HG03159 (cell line): ENCODE results near the gene TFF3.

Source experiments
- ATAC-seq: cut with Tn5 transposase; IDR thresholded peaks from one replicate; pipeline ENCODE4 v1.9.1; 2021; ENCODE audit warnings: mild to moderate bottlenecking, moderate library complexity; ENCODE audit not compliant: unreplicated experiment

TFF3 gene

DNA sequence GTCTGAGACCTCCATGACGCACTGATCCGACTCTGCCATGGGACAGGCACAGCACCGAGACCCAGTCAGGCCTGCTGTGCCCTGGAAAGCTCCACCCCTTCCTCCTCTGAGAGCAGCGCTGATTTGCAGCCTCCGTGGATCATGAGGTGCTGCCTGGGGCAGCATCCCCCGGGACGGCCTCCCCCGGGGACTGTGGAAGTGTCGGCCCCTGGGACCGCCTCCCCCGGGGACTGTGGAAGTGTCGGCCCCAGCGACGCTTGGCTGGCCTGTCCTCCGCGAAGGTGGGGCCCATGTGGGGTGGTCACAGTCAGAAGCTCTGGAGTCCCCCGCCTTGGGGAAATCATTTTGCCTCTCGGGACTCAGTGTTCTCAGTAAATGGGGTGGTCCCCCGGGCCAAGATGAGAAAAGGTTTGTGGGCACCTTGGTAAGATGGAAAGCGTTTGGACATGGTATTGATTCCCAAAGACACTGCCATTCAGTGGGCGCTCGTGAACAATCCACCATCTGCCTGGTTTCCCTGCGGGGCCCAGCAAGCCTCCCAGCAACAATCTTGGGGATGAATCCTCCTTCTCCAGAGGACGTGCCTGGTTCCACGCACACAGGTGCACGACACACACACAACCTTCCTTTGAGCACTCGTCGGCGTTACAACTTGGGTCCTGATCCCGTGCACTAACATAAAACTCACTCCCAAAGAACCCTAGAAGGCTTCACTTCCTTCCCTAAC lies 32.6 kb upstream of the TFF3 start:
- ATAC-seq, result no peak

DNA sequence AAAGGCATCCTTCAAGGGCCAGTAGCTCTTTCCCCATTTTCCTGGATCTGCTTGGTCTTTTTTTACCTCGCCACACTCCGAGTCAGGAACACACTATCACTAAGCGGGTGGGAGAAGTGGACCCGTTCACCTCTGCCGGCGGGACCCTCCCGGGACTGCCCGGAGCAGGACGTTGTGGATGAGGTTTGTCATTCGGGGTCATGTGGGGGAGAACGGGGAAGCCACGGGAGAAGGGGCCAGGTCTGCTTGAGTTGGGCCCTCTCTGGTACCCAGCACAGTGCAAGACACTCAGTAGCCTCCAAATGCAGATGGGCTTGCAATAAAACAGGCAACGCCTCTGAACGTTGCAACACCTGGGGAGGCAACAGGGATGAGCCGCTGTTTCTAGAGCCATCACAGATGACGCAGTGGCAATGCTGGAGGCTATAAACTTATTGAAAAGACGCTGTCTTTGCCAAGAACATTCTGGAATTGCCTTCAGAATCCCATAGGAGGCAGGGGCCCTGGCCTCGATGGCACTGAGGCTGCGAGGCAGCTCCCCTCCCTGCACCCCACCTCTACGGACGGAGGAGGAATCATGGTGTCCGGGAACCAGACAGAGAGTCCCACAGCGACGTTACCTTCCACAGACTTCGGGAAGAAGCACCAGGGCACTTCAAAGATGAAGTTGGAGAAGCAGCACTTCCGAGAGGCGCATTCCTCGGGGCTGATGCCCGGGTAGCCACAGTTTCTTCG lies 31.8 kb upstream of the TFF3 start:
- ATAC-seq, result no peak

DNA sequence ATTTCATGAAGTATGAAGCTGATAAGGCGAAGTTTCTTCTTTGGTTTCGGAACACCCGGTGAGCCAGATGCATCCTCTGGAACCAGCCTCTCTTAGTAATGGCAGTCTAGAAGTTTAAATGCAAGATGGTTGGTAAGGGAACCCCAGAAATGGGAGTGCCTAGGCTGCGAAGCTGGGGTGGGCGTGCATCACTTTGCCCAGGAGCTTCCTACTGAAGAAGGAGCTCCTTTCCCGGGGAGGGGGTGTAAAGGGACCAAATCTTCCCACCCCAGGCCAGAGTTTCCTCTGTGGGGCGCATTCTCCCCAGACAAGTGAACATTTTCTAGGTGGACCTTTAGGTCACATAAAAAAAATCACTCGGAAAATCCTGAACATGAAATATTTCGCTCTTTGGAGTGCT lies 31.2 kb upstream of the TFF3 start:
- no peak for ATAC-seq

DNA sequence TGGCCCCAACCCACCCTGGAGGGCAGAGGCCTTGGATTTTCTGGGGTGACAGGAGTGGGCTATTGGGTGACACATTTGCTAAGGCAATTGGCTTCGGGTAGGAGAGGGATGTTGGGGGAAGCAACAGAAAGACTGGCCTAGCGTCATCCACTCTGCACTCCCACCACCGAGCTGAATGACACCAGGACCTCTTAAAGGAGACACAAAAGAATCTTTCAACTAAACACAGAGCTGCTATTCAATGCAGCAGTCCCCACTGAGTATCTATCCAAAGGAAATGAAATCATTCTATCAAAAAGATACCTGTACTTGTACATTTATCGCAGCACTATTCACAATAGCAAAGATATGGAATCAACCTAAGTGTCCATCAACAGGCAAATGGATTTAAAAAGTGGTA lies 29.4 kb upstream of the TFF3 start:
- no peak for ATAC-seq

DNA sequence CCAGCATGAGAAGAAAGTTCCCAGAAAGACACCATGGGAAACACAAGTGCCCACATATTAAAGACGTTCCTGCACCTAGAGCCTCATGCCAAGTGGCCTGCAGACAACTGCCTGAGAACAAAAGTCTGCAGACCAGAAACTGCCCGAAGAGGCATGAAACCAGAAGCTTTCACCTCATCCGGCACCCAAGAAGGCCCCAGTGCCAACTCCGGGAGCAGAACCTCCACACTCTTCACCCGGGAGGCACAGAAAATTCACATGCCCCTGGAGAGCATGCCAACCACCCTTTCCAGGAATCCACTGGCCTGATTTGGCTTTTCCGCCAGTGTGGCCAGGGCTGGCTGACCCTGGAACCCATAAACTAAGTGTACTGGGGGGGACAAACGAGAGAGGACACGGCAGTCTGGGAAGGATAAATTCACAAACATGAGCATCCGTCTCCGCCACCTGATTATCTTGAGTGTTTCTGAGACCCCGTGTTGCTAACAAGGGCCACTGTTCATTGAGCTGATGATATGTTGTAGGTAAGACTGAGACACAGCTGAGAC lies 28.8 kb upstream of the TFF3 start:
- ATAC-seq, result no peak

DNA sequence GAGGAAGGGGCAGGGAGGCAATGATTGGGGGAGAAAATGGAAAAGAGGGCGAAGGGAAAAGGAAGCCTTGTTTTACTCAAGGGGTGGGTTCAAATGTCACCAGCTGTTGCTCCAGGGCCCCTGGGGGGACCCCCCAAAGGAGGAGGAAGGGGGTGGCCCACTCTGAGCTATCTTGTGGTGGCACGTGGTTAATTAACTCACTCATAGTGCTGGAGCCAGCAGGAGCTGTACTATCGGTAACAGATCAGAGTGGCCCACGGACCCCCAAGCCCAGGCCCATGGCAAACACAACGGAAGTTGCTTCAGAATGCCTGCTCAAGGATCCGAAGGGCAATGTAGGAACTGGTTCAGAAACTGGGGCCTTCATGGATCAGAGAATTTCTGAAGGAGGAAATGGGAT lies 28.3 kb upstream of the TFF3 start:
- ATAC-seq, result no peak

DNA sequence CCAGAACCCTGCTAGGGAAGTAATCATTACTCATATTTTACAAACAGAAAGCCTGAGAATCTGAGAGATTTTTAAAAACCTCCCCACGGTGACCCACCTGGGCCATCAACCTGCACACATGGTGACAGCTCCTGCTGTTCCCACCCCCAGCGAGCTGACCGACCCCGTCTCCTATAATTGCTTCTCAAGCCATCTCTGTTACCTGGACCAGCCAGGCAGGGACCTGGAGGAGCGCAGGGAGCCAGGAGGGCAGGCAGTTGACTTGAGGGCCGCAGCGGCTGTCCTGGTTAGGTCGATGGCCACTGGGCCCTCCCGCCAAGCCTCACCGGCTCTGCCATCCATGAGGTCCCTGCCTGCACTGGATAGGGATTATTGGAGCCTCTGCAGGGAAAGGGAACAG lies 27.9 kb upstream of the TFF3 start:
- no peak for ATAC-seq

DNA sequence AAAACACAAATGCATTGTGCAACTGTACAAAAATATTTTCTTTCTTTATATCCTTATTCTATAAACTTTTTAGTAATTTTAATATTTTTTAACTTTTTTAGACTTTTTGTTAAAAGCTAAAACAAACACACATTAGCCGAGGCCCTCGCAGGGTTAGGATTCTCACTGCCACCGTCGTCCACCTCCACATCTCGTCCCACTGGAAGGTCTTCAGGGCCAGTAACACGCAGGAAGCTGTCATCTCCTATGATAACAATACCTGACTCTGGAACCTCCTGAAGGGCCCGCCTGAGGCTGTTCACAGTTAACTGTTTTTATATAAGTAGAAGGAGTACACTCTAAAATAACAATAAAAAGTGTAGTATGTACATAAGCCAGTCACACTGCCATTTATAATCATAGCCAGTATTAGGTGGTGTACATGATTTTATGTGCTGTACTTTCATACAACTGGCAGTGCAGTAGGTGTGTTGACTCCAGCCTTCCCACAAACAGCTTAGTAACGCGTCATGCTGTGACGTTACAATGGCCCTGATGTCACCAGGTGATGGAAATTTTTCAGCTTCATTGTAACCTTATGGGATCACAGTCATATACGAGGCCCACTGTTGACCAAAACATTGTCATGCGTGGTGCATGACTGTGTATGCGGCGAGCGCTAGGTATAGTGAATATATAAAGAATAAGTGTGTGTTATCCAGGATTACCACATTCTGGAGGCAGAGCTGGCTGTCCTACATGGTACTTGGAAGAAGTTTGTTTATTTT lies 26.8 kb upstream of the TFF3 start:
- ATAC-seq, result no peak

DNA sequence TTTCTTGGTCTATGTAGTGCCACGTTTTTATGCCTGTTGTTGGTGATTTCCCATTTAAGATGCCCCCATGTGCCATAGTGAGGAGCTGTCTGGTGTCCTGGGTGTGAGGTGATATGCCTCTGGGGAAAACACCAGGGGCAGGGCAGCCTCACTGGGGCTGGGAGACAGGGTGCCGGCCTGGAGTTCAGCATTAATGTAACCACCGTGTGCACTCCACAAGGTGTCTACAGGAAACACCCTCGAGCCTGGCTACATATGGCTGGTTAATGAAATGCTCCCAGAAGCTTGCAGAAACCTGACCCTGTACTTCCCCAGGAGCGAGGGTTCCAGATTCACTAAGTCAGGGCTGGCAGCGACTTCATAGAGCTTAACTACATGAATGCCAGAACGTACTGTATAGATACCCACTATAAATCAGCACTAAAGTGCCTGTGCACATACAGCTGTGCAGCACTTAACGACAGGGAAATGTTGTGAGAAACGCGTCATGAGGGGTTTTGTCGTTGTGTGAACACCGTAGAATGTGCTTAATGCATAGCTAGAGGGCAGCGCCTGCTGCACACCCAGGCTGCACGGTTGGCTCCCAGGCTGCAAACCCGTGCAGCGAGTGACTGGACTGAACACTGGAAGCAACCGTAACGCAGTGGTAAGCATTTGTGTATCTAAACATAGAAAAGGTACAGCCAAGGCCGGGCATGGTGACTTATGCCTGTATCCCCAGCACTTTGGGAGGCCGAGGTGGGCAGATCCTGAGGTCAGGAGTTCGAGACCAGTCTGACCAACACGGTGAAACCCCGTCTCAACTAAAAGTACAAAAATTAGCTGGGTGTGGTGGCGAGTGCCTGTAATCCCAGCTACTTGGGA lies 25.2 kb upstream of the TFF3 start:
- ATAC-seq, result no peak

DNA sequence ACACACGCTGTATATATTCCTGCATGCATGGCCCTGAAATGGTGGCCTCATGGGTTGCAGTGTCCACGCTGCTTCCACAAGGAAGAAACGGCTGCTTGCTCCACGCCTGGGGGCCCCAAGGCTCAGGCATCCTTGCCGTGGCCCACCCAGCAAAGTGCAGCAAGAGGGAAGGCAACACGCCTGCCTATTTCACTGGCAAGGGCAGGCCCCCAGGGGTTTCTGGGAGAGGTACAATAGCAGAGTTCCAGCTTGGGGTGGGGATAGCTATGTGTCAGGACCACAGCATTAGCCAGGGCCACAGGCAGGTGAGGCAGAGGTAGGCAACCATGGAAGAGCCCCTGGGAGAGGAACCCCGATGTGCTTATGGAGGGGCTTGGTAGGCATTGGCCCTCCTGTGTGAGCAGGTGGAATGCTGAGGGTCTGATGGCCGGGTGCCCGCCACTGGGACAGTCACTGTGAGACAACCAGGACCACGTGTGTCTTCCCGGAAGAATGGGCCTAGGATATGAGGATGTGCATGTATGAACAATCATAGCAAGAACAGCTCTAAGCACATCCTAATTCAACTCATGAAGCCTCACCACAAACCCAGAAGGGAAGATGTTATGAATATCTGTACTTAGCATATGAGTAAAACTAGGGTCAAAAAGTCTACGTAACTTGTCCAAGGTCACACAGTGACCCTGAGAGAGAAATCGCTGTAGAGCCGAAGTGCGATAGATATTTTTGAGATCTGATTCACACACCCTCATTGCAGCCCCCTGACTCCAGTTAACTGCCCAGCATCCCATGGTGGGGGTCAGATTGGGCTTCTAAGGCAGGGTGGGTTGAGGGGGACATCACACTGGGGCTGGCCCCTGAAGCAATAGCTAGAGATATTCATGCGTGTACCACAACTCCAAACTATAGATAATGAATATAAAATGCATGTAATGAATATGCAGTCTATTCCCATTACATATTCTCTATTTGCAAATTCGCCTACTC lies 23.8 kb upstream of the TFF3 start:
- no peak for ATAC-seq

DNA sequence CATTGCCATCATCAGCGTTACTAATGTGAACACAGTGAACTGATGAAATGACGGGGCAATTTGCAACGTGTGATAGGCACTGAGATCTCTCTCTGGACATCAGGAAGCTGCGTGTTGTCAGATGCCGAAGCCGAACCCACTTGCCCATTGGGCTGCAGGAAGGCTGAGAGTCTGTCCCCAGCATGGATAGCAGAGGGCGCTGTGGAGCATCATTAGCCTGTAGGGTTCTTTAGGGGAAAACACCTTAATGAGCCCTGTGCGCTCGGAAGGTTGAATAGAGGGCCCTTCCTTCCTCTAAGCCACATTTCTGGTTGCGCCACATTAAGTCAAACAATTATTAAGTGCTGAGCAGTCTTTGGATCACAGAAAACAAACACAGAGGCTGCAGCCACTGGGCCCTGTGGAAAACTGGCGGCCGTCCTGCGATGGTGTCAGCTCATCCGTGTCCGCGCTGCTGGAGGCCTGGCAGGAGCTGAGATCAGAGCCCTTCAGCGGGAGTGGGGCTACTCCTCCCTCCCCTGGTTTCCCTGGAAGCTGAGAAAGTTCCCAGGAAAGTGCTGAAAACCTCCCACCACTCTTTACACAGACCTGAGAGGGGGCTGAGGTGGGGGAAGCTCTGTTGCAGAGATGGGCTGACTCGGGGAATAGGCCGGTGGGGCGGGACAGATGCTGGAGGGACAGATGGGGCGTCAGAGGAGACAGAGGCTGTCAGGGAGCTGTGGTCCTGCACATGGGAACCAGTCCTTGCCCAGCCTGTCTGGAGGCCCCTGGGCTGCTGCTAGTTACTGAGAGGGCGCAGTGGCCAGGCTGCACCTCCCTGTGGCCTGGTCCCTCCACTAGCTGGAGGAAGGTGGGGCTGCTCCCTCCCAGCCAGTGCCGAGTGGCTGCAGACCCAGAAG lies 22.9 kb upstream of the TFF3 start:
- no peak for ATAC-seq

DNA sequence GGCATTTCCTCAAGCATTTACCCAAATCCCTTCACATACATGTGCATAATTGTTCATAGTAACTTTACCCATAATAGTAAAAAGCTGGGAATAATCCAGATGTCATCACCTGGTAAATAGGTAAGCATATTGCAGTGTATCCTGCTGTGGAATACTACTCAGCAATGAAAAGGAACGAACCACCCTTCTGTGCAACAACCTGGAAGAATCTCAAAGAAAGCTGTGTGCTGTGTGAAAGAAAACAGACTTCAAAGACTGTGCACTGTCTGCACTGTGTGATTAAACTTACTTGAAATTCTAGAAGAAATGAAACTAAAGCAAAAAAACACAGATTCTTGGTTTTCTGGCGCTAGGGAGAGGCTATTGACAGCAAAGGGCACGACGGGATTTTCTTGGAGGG lies 22.1 kb upstream of the TFF3 start:
- no peak for ATAC-seq

DNA sequence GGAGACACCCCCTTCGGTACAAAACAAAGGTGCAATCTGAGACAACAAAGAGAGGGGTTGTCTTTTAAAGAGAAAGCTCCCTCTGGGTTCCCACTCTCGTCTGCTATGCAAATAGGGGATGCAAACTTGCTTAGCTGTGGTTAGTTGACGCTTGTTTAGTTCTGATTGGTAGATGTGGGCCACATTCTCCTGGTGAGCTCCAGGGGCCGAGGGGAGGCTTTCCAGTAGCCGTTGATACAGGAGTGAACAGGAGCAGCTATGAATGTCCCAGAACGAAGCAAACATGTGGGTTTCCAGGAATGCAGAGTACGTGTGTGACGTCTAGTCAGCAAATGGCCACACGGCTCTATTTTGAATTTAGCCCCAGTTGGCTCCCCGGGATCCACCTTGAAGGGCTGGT lies 20.8 kb upstream of the TFF3 start:
- ATAC-seq, result no peak

DNA sequence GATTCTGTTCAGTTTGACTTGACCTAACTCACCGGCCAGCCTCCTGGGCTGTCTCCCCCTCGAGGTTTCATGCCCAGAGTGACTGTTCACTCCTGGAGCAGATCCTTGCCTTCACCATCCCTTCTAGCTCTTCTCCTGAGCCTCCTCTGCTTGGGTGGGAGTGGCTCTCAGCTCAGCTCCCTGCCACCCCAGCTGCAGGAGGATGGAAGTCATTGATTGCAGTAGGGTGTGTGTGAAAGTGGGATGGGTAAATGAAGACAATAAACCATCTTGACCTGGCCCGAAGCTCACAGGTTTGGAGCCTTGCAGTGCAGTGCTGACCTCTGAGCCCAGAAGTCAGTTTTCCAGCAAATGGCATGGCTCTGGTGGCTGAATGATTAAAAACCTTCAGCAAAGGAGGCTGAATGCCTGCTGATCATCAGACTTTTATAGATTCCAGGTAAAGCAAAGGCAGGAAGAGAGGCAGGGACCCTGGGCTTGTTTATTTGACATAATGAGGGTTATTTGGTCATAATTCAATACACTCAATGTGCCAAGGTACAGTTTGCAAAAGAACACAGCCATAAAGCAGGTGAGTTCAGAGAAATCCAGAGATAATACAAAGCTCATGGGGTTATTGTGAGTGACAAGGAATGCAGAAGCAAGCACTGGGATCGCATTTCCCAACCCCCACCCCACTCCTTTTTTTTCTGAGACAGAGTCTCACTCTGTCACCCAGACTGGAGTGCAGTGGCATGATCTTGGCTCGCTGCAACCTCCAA lies 17.5 kb upstream of the TFF3 start:
- ATAC-seq, result no peak

DNA sequence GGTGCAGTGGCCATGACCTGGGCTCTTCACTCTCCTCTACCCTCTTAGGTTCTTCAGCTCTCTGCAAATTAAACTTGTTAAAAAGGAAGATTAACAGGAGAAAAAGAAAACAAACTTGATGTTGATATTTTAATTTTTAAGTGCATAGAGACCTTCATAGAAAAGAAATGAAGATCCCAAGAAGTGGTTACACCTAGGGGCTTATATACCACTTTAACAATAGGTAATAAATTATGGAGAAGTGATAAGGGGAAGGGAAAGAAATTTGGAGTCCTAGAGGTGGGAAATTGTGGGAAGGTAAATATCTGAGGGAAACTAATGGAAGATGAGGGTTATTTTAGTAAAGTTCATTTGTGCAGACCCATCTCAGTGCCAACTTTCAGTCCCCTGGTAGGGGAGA lies 16.5 kb upstream of the TFF3 start:
- no peak for ATAC-seq

DNA sequence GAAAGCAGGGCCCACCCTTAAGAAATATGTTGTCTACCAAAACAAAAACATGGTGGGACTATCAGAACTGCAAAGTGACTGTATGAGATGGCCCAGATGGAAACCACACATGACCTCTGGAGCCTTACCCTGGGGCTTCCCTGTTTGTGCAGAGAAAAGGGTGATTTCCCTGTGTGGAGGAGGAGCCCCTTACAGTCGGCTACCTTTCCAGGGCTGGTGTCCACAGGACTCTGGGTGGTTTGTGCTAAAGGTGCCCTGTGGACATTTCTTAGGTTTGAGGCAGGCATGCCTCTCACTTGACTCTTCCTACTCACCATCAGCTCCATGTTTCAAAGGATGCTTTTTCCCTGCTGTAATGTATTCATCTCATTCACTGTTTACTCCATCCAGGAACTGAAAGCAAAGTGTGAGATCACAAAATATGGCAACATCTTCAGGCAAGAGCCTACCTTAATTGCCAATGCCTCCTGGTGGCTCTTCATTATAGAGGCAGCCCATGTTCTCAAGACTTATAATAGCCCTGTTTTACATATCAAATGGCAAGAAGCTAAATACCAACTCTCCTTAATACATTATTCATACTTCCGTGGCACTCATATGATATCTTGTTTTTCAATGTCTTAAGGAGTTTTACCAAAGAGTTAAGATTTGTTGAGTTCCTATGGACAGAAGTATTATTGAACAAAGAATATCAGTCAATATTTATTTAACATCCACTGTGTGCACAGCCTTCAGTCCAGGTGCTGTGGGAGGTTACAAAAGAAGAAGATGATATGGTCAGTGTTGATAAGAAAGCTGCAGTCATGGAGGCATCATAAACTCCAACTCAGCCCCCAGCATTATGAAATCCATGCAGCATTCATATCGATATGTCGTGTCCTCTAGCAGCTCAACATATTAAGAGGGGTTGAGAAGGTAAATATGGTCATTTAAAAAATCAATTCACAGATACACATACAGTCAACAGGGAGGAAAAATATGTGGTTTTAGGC lies 15.5 kb upstream of the TFF3 start:
- ATAC-seq, result no peak

DNA sequence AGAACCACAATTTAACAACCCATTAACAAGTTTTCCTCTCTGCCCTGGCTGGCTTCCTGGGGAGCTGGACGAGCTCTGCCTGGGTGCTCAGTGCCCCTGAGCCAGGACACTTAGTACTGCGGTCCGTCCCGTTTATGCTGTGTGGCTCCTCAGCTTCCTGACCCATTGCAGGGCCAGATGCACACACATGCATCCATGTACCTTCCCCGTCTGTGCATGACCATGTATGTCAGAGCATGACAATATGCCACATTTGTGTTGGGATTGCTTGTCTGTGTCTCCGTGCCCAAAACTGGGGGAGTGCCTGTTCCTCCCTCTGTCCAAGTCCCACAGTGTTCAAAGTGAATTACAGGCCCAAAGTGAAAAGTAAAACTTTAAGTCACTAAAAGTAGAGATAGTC lies 9.7 kb upstream of the TFF3 start:
- ATAC-seq, result no peak
